H1 (cell line): ENCODE results near the gene ZNF362. TPM values are rescaled to one million over a fixed set of nuclear protein-coding genes. Genes with fewer than 3 reads are reported as not detected.

ENCODE experiments used
- polyA plus RNA-seq, 7 experiments: library from polyadenylated mRNA; depleted of rRNA in 3 of 7; stranded (reverse) in 5 of 7; unstranded in 2 of 7; fragments of >200 nt in 5 of 7; fragments of 200-250 nt in 2 of 7; gene quantifications; 1 replicate in 5 of 7; 2 replicates in 1 of 7; 4 replicates in 1 of 7; pipeline versions ENCODE4 v1.2.1 to v1.2.3, GENCODE V29; 2011 to 2013; ENCODE audit warnings: missing spikeins in 2 of 7, mixed read lengths in 2 of 7
- total RNA-seq: library from RNA; stranded (reverse); fragmentation: NEBNext Ultra II Directional; extraction: Animal tissue kit (Norgen Biotek cat#: 25700); gene quantifications from 2 replicates; pipeline ENCODE4 v1.2.1, GENCODE V29; 2021
- TF ChIP-seq, protein P1 (sequence below): fragments of 300-600 bp; sonication (generic); IDR thresholded peaks from 2 replicates; pipeline ENCODE4 v1.7.1; 2012; ENCODE audit warnings: low read length, moderate library complexity, mild to moderate bottlenecking, inconsistent platforms; ENCODE audit not compliant: insufficient replicate concordance

ZNF362 gene
- total and polyA plus RNA-seq, 2 of the 8 experiments (the other 6 are each of a cell fraction or from before 2014, with no cell fraction given) = 24.2 to 27.8 TPM

DNA sequence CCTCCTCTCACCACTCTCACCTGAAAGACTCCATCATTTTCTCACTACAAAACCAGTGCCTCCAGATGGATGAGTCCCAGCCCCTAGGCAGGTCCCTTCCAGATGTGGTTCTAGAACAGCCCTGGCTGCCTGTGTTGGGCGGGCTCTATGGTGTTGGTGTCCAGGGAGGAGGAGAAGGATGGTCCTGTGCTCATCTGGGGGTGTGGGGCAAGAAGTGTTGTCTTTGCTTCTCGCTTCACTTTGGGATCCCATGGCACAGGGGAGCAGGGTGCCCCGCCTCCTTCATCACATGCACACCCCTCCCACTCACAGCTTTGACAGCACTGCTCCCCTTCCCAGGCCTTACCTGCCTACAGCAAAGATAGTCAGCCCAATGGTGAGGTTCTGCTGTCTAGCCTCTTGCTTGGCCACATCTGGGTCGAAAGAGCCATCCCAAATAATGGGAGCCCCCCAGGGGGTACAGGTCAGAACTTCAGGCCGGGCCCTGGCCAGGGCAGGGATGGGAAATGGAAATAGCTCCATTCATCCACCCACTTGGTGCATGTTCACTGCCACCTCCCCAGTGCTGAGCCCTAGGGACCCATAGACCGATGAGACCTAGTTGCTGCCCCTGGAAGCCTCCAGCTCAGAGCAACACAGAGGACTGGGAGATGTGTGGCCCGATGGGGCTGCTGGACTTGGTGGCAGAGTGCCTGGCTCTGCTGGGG, 55.6 kb downstream of the ZNF362 start (continued):
- TF ChIP-seq, protein P1, sequence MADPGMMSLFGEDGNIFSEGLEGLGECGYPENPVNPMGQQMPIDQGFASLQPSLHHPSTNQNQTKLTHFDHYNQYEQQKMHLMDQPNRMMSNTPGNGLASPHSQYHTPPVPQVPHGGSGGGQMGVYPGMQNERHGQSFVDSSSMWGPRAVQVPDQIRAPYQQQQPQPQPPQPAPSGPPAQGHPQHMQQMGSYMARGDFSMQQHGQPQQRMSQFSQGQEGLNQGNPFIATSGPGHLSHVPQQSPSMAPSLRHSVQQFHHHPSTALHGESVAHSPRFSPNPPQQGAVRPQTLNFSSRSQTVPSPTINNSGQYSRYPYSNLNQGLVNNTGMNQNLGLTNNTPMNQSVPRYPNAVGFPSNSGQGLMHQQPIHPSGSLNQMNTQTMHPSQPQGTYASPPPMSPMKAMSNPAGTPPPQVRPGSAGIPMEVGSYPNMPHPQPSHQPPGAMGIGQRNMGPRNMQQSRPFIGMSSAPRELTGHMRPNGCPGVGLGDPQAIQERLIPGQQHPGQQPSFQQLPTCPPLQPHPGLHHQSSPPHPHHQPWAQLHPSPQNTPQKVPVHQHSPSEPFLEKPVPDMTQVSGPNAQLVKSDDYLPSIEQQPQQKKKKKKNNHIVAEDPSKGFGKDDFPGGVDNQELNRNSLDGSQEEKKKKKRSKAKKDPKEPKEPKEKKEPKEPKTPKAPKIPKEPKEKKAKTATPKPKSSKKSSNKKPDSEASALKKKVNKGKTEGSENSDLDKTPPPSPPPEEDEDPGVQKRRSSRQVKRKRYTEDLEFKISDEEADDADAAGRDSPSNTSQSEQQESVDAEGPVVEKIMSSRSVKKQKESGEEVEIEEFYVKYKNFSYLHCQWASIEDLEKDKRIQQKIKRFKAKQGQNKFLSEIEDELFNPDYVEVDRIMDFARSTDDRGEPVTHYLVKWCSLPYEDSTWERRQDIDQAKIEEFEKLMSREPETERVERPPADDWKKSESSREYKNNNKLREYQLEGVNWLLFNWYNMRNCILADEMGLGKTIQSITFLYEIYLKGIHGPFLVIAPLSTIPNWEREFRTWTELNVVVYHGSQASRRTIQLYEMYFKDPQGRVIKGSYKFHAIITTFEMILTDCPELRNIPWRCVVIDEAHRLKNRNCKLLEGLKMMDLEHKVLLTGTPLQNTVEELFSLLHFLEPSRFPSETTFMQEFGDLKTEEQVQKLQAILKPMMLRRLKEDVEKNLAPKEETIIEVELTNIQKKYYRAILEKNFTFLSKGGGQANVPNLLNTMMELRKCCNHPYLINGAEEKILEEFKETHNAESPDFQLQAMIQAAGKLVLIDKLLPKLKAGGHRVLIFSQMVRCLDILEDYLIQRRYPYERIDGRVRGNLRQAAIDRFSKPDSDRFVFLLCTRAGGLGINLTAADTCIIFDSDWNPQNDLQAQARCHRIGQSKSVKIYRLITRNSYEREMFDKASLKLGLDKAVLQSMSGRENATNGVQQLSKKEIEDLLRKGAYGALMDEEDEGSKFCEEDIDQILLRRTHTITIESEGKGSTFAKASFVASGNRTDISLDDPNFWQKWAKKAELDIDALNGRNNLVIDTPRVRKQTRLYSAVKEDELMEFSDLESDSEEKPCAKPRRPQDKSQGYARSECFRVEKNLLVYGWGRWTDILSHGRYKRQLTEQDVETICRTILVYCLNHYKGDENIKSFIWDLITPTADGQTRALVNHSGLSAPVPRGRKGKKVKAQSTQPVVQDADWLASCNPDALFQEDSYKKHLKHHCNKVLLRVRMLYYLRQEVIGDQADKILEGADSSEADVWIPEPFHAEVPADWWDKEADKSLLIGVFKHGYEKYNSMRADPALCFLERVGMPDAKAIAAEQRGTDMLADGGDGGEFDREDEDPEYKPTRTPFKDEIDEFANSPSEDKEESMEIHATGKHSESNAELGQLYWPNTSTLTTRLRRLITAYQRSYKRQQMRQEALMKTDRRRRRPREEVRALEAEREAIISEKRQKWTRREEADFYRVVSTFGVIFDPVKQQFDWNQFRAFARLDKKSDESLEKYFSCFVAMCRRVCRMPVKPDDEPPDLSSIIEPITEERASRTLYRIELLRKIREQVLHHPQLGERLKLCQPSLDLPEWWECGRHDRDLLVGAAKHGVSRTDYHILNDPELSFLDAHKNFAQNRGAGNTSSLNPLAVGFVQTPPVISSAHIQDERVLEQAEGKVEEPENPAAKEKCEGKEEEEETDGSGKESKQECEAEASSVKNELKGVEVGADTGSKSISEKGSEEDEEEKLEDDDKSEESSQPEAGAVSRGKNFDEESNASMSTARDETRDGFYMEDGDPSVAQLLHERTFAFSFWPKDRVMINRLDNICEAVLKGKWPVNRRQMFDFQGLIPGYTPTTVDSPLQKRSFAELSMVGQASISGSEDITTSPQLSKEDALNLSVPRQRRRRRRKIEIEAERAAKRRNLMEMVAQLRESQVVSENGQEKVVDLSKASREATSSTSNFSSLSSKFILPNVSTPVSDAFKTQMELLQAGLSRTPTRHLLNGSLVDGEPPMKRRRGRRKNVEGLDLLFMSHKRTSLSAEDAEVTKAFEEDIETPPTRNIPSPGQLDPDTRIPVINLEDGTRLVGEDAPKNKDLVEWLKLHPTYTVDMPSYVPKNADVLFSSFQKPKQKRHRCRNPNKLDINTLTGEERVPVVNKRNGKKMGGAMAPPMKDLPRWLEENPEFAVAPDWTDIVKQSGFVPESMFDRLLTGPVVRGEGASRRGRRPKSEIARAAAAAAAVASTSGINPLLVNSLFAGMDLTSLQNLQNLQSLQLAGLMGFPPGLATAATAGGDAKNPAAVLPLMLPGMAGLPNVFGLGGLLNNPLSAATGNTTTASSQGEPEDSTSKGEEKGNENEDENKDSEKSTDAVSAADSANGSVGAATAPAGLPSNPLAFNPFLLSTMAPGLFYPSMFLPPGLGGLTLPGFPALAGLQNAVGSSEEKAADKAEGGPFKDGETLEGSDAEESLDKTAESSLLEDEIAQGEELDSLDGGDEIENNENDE = no peak
